ENCODE data around the gene DACH1.

DACH1 gene

DNA sequence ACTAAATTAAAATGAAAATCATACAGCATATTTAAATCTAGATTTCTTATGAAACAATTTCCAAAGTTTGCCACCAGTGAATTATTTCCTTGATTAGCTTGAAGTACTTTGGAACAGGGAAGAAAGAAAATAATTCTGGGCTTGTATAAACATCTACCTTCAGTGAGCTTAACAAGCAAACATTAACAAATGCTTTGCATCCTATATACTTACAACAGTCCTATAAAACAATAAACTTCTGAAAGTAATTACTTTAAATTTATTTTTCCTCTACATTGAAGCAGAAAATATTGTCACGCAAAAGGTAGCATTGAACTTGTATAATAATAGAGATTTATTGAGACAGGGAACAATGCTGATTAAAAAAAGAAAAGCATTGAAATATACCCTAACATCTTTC is 164.8 kb downstream of the DACH1 start:
- no peak for DNase-seq
- ATAC-seq = no peak

DNA sequence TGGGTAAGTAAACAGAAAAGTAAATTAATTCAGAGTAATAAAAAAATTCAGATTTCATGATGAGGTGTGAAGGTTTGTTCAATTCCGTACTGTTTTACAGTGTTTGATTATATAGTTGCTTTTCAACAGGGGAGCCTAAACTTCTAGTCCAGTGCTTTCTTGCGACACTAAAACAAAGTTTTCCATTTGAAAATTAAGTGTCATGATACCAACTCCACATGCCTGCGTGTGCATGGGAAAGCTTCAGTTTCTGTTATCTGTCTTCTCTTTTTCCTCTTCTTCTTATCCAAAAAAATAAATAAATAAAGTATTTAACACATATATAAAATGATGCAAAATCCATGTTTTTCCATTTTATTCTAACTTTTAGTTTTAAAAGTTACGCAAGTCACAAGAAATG is 165.3 kb downstream of the DACH1 start:
- DNase-seq = no peak
- no peak for ATAC-seq

DNA sequence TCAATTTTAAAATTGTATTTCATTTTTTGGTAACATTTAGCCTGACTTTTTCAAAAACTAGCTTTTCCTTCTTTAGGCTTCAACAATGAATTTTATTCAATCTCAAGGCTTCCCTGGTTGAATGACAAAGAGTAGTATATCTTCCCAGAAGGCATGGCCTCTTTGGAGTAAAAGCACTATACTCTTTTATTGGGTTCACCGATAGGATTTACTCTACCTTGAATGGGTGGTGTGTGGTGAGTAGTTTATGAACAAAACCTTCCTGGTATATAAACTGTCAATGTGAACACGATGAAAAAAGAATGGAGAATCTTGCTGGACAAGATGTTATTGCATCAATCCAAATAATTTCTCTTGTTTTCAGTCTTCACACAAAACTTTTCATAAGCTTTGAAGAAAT is 167.7 kb downstream of the DACH1 start:
- ATAC-seq = no peak
- no peak for DNase-seq

DNA sequence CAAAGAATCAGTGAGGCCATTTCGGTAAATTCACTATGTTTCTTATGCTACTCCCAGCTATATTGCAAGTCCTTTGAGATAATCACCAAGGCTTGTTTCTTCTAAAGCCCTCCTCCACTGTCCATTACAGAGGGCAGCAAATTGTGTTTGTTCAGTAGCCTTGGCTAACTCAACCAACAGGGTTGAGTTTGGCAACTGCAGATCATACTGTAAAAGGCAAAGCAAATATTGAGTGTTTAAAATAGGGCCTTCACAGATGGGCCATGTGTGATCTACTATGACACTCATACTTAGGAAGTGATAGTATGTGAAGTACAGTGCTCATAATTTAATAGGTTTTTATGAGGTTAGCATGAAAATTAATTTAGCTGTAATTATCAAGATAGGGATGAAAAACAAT is 171.3 kb downstream of the DACH1 start:
- ATAC-seq (no peak), DNase-seq (no peak)

DNA sequence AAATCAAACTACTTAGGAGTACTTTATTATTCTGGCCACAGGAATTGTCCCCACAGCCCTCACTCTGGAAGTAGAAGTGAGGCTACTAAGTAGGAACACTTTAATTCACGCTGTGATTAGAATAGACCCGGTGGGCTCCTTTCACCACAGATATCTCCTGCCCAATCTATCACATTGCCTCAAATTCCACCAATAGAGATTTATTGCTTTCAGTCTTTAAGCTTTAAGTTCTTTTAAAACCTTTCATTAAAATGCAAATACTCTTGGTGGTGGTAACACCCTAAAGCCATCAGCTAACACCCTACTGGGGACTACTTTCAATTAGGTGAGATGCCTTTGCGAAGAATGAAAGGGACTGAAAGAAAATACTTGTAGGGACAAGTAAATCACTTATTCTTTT is 181.9 kb downstream of the DACH1 start:
- ATAC-seq (no peak), DNase-seq (no peak)

DNA sequence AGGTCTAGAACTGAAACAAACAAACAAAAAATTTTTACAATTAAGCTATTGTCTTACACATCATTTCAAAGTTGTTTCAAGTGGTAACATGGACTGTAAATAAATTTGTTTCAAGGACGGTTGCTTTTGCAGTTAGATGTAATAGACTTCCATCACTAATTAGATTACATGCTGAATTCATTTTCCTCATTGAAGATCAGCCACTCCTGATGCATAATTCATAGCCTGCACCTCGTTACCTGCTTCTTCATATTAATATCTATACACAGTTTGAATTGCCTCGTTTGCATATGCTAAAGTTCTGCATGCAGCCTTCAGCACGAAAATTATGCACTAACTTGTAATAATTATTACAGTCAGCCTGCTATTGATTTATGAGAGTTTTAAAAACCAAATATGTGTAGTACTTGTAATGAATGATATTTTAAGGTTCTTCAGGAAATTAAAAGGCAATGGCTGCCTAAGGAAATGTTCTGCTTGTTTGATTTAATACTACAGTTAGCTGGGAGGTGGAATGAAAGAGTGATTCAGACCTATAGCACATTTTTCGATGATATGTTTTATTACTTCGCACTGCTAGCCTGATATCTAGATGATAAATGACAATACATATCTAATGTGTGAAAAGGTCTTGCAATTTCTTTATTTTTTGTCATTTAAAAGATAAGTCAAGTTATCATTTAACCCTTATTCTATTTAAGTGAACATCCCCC is 184.9 kb downstream of the DACH1 start:
- DNase-seq = no peak
- ATAC-seq = no peak

DNA sequence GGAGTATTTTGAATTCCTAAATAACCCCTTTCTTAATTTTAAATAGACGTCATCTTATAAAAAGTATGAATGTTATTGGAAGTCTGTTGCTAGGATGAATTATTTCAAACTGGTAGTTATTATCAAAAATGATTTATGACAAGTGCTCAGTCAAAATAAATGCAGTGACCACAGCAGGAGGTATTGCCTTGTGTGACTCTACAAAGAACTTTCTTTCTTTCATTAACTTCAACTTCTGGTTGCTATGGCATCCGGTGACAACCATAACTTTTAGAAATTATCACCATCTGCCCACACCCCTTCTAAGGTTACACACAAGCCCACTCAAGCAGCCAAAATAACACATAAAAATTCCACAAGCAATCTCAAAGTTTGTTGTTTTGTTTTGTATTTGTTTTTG is 189.9 kb downstream of the DACH1 start:
- DNase-seq (no peak), ATAC-seq (no peak)

DNA sequence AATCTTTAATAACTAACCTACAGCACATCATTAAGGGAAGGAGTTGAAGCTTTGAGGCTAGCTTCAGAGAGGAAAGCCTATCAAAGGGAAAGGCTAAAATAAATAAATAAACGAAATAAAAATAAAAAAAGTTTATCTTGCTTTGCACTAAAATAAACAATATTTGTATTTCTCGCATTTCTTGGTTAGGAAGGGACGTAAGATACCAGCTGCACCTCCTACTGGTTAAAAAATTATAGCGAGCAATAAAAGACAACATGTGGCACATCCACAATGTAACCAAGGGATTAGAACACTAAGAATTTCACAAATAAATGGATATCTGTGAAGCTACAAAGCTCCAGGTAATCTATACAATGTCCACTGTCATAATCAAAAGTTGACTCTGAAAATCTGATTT is 194.5 kb downstream of the DACH1 start:
- ATAC-seq = no peak
- no peak for DNase-seq

DNA sequence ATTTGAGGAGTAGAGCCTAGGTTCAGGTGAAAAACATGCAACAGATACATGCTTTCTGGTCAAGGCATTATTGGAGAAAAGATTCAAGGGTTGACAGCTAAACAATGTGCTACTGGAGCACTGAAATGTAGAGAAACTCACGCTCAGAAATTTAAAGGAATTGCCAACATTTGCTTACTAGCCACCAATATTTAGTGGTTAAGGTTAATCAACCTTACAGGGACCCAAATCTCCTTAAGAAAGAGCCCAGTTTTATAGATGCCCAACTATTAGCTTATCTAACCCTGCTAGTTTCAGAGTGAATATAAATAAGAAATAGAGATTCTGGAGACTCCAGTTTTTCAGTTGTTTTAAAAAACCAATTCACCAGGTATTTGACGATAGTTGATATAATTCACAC is 203.6 kb downstream of the DACH1 start:
- DNase-seq (no peak), ATAC-seq (no peak)

DNA sequence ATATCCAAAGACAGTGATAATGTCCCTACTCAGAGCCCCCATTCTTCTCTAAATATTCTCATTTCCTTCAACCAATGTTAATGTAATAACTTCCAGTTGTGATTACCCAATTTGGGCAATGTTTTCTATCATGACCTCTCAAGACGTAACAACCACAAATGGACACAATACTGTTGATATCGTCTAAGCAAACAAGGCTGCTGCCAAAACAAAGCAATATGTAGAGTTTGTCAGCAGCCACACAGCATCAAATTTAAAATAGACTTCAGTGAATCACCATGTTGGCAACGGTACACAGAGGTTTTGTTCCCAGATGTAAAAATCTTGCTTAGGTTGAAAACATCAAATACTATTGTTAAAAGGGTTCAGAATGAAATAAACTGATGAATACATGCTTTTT is 205.1 kb downstream of the DACH1 start:
- no peak for ATAC-seq
- DNase-seq = no peak

DNA sequence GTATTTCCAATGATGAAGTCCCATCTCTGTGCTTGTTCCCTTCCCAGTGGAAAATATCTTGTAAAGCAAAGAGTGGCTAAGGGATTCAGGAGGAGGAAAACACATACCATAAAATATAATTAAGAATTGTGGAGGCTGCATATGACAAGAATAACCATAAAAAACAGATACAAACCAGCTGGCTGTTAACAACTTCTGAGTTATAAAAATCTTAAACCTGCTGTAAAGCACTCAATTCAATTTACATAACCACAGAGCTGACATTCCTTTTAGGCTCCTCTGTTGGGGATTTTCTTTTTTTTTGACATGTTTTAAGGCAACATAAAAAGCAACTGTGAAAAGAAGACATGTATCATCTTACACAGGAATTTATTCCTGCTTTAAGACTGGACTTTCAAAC is 207.6 kb downstream of the DACH1 start:
- DNase-seq (no peak), ATAC-seq (no peak)

DNA sequence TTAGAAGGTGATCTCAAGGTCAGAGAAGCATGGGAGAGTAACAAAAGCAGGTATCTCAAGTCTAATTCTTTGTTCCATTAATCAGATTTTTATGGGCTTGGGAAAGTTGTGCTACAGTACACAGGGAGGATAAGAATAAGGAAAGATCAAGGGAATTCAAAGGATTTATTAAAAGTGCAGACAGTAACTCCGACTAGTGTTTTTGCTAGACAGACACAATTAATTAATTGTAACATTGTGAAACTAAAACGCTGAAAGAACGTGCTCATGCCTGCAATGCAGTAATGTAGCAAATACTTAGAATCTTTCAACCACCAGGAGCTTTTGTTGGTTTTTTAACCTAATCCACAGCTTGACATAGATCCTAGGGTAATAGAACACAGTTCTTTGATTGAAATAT is 221.5 kb downstream of the DACH1 start:
- DNase-seq (no peak), ATAC-seq (no peak)

DNA sequence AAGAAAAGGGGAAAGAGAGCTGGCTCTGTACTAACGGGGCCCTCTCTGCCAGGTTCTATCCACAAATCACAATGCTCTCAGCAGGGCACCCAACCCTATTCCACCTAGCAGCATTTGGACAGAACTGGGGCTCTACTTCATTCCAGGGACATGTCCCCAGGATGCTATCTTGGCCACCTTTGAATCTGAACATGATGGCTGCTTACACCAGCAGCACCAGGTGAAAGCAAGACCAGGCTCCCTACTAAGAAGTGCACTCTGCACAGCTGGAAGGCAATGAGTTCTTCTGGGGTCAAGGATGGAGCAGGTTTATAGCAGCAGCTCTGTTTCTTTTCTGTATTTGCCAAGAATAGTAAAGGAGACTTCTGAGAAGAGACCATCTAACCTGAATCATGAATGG is 222.4 kb downstream of the DACH1 start:
- DNase-seq = no peak
- no peak for ATAC-seq

DNA sequence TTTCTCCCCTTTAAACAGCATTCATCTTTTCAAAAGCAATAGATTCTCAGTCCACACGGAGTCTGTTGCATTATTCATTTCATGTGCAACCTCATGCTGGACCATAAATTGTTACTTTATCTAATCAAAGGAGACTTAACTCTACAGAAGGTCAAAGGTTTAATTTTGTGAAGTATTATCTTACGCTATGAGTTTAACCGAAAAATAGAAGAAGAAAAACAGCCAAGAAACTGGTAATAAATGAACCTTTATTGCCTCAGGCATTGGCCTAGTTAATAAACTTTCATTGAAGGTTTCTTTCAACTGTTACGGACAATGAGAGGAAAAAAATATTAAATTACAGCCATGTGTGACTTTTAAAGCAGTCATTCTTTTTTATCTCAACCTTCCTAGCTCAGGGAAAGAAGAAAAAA is 223.6 kb downstream of the DACH1 start:
- no peak for DNase-seq
- ATAC-seq = no peak

DNA sequence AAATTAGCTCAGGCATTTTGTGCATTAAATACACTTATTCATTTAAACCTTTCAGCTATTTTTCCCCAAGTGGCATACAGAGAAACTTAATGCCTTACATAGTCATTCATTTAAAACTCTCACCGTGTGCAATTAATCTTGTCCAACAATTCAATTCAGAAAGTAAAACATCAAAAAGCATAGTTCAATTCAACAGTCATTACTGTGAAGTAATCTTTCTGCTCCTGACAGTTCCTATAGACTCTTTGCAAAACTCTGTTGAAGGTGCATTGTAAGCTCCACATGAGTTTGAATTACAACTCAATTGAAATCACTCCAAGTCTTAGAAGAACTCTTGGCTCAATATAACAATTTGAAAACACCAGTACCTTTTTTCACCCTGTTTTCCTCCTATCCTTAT is 228.3 kb downstream of the DACH1 start:
- ATAC-seq (no peak), DNase-seq (no peak)

DNA sequence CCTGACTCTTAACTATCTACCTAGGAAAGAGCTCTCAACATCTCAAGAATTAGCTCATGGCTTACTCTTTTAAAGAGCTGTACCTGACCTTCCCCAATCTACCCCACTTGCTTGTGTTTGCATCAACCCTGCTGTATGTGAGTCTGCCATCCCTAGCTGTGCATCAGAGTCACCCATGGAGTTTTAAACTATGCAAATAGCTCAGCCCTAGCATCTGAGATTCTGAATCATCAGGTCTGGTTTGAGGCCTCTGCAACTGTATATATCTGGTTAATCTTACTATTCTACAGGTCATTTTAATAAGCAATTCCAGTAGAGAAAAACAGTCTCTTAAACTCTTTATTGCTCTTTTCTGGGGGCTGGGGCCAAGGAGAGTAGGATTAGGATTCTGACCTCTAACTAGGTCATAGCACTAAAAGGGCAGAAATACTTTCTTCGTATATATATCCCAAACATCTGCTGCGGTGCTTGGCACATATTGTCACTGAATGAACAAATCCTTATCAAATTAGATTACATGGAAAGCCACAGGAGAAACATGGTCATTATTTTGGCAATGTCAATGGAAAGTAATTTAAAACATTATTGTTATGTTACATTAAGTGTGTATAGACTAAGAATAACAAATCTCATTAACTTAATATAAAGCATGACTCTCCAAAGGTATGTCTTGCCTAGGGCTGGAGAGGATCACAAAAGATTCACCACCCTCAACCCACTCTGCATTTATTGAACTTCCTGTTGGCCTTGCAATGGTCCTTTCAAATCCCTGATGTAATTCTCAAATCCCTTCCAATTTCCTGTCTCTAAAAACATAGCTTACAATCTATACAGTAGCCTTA is 232.2 kb downstream of the DACH1 start:
- no peak for DNase-seq
- ATAC-seq = no peak

DNA sequence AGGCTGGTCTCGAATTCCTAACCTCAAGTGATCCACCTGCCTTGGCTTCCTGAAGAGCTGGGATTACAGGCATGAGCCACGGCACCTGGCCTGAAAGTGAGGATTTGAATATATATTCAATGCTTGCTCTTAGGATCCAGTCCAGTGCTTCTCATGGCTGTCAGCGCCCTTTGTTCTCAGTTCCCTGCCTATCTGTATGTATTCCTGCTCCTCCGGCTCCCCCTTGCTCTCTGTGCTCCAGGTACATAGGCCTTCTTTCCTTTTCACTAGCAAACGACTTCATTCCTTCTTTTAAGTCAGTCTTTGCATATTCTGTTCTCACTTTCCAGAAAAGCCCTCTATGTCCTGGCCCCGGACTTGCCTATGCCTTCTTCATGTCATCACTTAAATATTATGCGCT is 232.8 kb downstream of the DACH1 start:
- ATAC-seq = no peak
- no peak for DNase-seq

DNA sequence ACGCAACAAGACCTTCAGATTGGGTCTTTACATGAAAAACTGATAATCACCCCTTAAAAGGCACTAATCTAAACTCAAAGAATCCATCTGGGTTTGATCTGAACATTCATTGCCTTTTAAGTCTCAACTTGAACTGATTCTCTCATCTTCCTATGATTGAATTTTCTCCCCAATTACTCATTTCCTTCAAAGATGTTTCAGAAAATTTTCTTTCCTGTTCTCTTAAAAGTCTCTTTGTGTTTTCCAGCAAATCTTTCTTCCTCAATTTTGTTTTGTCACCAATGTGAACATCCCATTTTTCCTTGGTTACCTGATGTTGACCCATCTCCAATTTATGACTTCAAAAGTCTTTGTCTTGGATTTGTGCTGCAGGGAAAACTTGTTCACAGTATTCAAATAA is 234.3 kb downstream of the DACH1 start:
- ATAC-seq (no peak), DNase-seq (no peak)

DNA sequence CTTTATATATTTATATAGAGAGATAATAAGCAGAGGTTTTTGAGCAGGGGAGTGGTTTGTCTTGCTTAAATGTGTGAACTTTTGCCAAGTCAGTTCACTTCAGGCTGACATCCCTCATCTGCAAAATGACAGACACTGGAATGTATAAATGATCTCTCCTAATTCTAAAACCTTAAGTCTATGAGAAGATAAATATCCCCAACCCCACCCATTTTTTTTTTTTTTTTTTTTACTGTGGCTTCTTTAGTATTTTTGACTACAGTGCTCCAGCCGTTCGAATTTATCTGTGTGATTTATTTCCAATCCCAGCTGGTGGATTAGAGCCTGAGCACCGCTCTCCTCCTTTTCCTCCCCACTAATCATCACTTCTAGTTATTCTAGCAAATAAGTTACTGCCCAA is 234.8 kb downstream of the DACH1 start:
- DNase-seq (no peak), ATAC-seq (no peak)

DNA sequence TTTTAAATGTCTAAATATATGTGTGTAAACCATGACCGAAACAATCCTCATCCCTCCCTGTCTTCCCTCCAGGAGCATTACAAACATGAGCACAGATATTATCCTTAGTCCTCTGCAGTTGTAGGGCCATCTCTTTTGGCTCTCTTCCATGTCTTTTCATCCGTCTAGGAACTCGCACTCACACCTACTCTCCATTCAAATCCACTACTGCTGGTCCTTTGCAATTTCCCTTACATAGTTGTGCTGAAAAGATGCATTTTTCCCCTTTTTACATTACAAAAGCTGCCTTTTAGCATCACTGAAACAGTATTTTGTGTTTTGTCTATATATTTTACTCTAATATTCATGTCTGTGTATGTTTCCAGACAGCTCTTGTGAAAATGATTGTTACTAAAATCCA is 237.8 kb downstream of the DACH1 start:
- no peak for DNase-seq
- ATAC-seq = no peak

DNA sequence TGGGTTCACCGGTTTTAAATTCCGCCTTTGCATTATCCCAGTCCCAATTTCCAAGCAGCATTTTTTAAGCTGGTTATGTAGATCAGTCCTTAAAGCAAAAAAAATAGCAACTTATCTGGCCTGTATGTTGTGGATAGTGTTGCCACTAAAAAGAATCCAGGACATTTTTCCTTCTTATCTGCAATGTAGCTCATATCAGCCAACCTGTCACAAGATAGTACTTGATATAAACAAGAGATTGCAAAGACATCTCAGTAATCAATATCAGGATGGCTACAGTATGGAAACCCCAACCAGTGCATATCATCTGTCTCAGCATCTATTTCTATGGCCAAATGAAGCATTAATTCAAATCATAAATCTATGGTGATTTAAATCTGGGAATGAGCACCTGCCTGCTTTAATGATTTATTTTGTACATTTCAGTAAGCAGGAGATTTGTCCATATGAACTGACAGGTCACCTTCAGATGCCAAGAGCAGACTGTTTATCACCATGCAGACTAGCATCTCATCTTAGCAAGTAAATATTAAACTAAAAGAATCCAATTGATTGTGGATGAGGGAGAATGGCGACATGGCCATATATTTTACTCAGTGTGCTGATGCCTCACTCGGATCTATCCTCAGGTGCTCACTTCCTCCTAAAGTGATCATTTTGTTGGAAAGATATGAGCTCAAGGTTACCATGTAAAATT is 240.4 kb downstream of the DACH1 start:
- DNase-seq (no peak), ATAC-seq (no peak)

DNA sequence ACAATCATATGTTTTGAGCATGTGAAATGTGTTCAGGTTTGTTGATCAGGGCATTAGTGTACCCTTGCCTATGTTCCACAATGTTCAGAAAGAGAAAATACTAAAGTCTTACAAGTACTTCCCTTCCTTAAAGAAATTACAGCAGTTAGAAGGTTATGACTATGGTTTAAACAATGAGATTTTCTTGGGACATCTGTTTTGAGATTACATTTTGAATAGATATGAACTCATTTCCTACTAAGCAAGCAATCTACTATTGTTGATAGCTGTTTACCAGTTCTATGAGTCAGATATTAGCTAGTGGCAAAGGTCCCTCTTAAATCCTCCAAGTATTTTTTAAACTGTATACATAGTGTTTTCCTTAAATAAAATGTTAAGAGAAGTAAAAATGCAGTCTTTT is 241.3 kb downstream of the DACH1 start:
- no peak for ATAC-seq
- no peak for DNase-seq
